ENCODE results near the gene ZNF366.

ZNF366 gene

DNA sequence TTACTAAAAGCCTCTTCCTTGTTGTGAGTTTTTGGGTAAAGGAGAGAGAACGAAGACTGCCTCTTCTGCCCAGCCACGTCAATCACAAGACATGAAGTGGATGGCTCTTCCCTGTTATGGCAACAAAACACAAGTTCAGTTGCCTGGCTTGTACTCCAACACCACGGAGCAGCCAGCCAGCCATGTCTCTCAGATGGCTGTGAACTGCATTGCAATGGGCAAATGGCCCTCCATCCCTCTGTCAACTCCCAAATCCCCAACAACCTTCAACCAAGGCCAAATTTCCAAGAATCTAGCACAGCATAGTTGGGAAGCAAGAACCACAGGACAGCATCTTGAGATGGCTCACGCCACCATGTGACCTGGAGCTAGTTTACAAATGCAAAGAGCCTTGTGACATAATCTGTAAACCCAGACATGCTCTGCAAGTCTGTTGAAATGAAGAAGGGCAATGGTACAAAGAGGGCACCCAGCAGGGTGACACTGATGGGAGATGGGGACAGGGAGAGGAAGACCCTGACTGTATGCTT, 53.9 kb downstream of the ZNF366 start:
- Histone ChIP-seq H3K36me3 (no peaks in the 10 kb centered on the region), H3K27me3 (no peaks in the 10 kb centered on the region), H3K4me3 (ENCODE audit: low read depth, low read length) (no peak overlapping the region), H3K4me1 (peaks cover 10% of the 10 kb centered on the region), H3K9me3 (no peaks in the 10 kb centered on the region)
- DNase-seq: no peak
- TF ChIP-seq, protein P1, sequence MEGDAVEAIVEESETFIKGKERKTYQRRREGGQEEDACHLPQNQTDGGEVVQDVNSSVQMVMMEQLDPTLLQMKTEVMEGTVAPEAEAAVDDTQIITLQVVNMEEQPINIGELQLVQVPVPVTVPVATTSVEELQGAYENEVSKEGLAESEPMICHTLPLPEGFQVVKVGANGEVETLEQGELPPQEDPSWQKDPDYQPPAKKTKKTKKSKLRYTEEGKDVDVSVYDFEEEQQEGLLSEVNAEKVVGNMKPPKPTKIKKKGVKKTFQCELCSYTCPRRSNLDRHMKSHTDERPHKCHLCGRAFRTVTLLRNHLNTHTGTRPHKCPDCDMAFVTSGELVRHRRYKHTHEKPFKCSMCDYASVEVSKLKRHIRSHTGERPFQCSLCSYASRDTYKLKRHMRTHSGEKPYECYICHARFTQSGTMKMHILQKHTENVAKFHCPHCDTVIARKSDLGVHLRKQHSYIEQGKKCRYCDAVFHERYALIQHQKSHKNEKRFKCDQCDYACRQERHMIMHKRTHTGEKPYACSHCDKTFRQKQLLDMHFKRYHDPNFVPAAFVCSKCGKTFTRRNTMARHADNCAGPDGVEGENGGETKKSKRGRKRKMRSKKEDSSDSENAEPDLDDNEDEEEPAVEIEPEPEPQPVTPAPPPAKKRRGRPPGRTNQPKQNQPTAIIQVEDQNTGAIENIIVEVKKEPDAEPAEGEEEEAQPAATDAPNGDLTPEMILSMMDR (IDR thresholded peaks at IDR 0.05; ENCODE audit: low read depth, low read length): no peak

DNA sequence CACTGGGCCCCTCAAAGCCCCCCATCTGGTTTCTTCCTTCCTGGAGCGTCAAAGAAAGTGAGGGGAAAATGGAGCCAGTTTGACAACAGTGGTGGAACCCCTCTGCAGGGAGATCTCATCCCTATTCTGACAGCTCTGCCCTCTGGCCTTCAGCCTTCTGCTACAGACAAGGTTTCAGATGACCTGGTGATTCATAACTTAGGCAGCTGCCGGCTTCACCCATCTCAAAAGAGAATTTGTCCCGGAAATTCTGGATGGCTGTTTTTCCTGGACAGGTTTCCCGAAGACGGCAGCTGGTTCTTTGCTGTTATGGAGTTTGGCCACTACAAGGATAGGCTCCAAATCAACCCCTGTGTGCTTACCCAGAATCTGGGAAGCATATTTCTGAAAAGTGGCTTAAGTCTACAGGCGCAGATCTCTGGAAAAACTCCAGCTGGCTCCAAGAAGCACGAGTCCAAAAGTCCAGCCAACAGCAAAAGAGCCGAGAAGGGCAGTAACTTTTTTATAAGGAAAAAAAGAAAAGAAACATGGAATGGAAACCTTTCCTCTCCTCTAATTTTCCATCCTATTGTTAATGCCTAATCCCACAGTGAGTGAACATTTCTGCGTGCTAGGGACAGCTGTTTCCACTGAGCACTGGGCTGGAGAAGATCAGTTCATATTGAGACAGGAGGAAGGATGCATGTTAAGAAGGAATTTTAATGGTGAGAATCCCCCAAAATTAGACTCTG, 54.5 kb downstream of the ZNF366 start:
- no peak for DNase-seq
- H3K4me3 ChIP-seq (ENCODE audit: low read depth, low read length): no peak overlapping the region
- no peaks in the 10 kb centered on the region for H3K9me3 ChIP-seq
- H3K4me1 ChIP-seq: peaks cover 10% of the 10 kb centered on the region
- H3K36me3 ChIP-seq: no peaks in the 10 kb centered on the region
- no peaks in the 10 kb centered on the region for H3K27me3 ChIP-seq
- TF ChIP-seq, protein P1 (IDR thresholded peaks at IDR 0.05; ENCODE audit: low read depth, low read length): no peak

DNA sequence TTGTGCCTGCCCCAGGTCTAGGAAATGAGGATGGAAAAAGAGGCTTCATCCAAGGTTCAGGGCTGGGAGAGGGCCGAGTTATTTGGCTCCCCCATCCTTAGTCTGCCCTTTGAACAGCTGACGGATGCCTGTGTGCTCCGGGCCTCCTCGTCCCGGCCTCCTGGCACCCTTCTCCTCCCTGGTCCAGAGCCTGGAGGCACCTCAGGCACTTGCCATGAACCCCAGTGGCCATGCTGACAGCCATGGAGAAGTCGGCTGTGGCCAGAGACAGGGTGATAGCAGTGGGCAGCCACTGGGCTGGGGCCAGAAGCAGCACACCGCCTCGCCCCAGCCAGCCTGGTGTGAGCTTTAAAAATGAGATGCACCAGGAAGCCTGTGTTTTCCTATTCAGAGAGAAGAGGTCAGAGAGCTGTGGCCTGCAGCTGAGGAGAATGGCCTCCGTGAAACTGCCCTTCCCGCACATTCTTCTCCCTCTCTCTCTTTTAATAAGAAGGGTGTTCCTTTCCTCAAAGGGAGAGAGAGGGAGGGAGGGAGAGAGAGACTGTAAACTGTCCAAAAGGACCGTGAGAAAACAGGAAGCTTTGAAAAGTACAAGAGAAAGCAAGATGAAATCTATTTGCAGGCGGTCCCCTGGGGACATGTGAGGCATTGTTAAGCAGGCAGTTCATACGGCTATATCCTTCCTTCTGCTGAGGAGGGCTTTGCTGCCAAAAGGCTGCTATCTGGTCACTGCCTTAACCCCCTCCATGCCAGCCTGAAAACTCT, 55.3 kb downstream of the ZNF366 start:
- H3K4me3 ChIP-seq (ENCODE audit: low read depth, low read length): no peak overlapping the region
- peaks cover 10% of the 10 kb centered on the region for H3K4me1 ChIP-seq
- DNase-seq: peak; percentile 39

DNA sequence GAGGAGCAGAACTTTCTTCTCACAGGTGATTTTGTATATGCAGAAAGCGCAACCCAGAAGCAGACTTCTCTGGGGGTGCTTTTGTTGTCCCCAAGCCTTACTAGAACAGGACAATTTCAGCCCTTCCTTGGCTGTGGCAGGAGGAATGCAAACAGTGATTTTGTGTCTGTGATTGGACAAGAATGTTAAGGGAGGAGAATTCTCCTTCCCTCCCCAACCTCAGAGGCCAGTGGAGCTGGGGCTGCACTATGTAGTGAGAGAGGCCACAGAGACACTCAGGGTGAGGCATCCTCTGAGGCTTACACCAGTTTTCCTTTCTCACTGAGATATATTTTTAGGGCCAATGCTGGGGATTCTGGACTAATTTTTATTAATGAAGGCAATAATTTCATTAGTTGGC, 58.8 kb downstream of the ZNF366 start:
- TF ChIP-seq, protein P1 (IDR thresholded peaks at IDR 0.05; ENCODE audit: low read depth, low read length): no peak

More for the DNA sequence above, 55.3 kb downstream of the ZNF366 start:
- Histone ChIP-seq H3K36me3 (no peaks in the 10 kb centered on the region), H3K27me3 (no peaks in the 10 kb centered on the region), H3K9me3 (no peaks in the 10 kb centered on the region)
- TF ChIP-seq, protein P1 (IDR thresholded peaks at IDR 0.05; ENCODE audit: low read depth, low read length): no peak

DNA sequence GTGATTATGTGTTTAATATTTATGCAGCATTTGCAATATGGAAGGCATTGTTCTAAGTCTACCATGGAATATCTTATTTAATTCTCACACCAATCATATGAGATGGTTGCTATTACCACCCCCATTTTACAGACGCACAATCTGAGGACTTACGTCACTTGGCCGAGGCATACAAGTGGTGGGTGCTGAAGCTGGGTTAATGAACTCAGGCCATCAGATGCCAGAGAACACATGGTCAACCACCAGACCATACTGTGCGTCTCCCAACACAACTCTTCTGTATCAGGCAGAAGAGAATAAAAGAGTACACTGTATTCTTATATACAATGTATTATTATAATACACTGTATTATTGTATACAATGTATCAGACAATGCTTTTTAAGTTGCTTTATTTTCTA, 59.5 kb downstream of the ZNF366 start:
- H3K27me3 ChIP-seq: no peaks in the 10 kb centered on the region
- no peaks in the 10 kb centered on the region for H3K9me3 ChIP-seq
- TF ChIP-seq, protein P1 (IDR thresholded peaks at IDR 0.05; ENCODE audit: low read depth, low read length): no peak
- DNase-seq: no peak
- no peak overlapping the region for H3K4me3 ChIP-seq (ENCODE audit: low read depth, low read length)
- H3K36me3 ChIP-seq: no peaks in the 10 kb centered on the region
- H3K4me1 ChIP-seq: peaks cover 16% of the 10 kb centered on the region

More for the DNA sequence above, 58.8 kb downstream of the ZNF366 start:
- Histone ChIP-seq H3K4me3 (ENCODE audit: low read depth, low read length) (no peak overlapping the region), H3K9me3 (no peaks in the 10 kb centered on the region), H3K27me3 (no peaks in the 10 kb centered on the region), H3K36me3 (no peaks in the 10 kb centered on the region), H3K4me1 (peaks cover 16% of the 10 kb centered on the region)
- DNase-seq: no peak

Data from BE2C (cell line).